Heart left ventricle (tissue), 13 donors: Measurements from ENCODE around the gene JADE1.

Source experiments
- POLR2A ChIP-seq, 2 donors: fragments of 450-650 bp; IDR thresholded peaks; one replicate each; pipeline ENCODE4 v1.6.1; 2017; ENCODE audit warnings: antibody characterized with exemption in 2 of 2, mild to moderate bottlenecking in 2 of 2, moderate library complexity in 2 of 2
- TF ChIP-seq, protein P1 (sequence below), 12 donors: fragments of 200-600 bp; sonication (generic) in 4 of 12; IDR thresholded peaks; one replicate each; pipeline versions ENCODE4 v1.5.0 to v1.8.0; 2018 to 2022; ENCODE audit warnings: antibody characterized with exemption in 12 of 12, mild to moderate bottlenecking in 5 of 12
- donor health status: ischemic (EF 13 %, LVEDD 7.1; RV severe dilation, severe dysfunction).
- donor health status: DM: no; HTN: yes; CAD: no.
- donor health status: DM: no; HTN: no; CAD: no.
- donor health status: ischemic (EF 25% LVEDD 6.9; RV normal size, moderate dysfunction).
- donor health status: ischemic (EF 25% LVEDD 5.7; RV mildly dilated, moderate dysfunction).
- donor health status: ischemic (EF 35%, LVEDD 5.7; RV mildly dilated, moderate dysfunction).
- donor health status: nonischemic (EF 11% LVEDD 7.7; RV severe dilation, severe dysfunction).
- donor health status: DM: yes; HTN: yes; CAD: no.
- donor health status: PGD.
- donor health status: ischemic (EF 29% LVEDD 5.4; RV normal size, mild dysfunction).
- donor health status: nonischemic (EF 23%, LVEDD 6.1; RV moderate dilation, normal function).

DNA sequence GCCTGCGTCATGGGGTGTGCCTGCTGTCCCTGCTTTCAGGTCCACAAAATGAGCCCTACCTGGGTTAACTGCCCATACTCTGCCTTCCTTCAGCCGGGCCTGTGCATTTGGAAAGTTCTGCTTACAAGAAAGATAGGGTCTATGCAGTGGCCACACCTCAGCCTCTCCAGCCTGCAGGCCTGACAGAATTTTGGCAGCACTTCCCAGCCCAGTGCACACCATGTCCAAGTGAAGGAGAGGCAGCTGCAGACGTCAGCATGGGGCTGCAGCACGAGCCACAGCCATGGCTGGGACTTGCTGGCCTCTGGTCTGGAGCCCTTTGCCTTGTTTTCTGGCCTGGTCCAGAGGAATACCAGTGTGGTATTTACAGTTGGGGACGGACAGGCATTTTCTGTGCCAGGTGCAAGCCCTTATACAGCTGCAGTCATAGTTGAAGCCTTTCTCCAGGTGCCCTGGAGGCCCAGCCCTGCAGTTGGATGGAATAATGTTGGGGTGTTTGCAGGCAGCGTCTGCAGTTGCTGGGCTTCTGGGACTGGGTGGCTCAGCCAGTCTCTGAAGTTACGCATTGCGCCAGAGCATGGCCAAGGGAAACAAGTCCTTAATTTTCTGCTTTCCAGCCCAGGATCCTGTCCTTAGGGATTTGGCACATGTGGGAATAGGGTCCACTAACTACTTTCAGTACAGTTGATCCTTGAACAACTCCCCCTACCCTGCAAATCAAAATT, 26.2 kb downstream of the JADE1 start:
- TF ChIP-seq, protein P1, sequence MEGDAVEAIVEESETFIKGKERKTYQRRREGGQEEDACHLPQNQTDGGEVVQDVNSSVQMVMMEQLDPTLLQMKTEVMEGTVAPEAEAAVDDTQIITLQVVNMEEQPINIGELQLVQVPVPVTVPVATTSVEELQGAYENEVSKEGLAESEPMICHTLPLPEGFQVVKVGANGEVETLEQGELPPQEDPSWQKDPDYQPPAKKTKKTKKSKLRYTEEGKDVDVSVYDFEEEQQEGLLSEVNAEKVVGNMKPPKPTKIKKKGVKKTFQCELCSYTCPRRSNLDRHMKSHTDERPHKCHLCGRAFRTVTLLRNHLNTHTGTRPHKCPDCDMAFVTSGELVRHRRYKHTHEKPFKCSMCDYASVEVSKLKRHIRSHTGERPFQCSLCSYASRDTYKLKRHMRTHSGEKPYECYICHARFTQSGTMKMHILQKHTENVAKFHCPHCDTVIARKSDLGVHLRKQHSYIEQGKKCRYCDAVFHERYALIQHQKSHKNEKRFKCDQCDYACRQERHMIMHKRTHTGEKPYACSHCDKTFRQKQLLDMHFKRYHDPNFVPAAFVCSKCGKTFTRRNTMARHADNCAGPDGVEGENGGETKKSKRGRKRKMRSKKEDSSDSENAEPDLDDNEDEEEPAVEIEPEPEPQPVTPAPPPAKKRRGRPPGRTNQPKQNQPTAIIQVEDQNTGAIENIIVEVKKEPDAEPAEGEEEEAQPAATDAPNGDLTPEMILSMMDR (IDR thresholded peaks at IDR 0.05) = no peak
- TF ChIP-seq POLR2A (IDR thresholded peaks at IDR 0.05) = no peak
